Head of caudate nucleus (tissue), 42 donors: ENCODE measurements around the gene TOR1AIP2.

Experiments
- DNase-seq, 42 donors: peaks; one replicate each; pipeline versions ENCODE4 v3.0.0 to v3.0.0-alpha.2; 2020 to 2021; ENCODE audit warnings: mixed read lengths in 7 of 42
- intact Hi-C: fragments of 100-400 bp; cut with DNase I; formaldehyde crosslinking; loops from one replicate; pipeline ENCODE4 v1.15.0; 2022

Gene TOR1AIP2

GRCh38 chr1:179877586-179878265 is at the start of gene TOR1AIP2:
Gene TOR1AIP2, minus strand, starts transcription at chr1:179877803. Its CDS starts 25,138 bp downstream, at chr1:179852665.
- intact Hi-C loops, result no loop called here
- DNase-seq, result peak; percentile 92 to 98 (median 95)

- no peak for DNase-seq
- intact Hi-C loops, result no loop called here
Observed at GRCh38 chr1:179926850-179927205, 49.2 kb upstream of the TOR1AIP2 start.

GRCh38 chr1:179925922-179926849 is 48.6 kb upstream of the TOR1AIP2 start:
- peak in 2 of 42 donors; percentile 3 to 4 for DNase-seq
- intact Hi-C loops, result no loop called here

GRCh38 chr1:179925302-179925701 is 47.7 kb upstream of the TOR1AIP2 start:
- no peak for DNase-seq
- intact Hi-C loops, result no loop called here

DNA sequence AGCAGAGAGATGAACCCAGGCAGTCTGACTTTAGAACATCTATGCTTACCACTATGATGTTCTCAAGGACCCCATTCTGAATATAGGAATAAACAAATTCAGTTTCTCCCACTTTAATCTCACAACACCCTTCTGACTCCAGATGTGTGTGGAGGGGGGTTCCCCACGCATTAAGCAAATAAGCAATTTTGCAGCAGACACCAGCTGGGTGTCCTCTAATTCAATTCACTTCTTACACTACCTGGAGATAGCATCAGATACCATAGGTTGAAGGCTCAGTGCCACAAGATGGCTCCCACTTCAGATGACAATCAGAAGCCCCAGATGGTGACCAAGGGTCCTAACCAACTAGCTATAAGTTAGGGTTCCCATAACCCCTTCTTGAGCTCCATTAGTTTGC is 46.7 kb upstream of the TOR1AIP2 start:
- intact Hi-C loops, result no loop called here
- DNase-seq, result no peak

GRCh38 chr1:179923029-179923428 is 45.4 kb upstream of the TOR1AIP2 start:
- intact Hi-C loops, result no loop called here
- DNase-seq, result no peak

GRCh38 chr1:179921981-179922872 is 44.6 kb upstream of the TOR1AIP2 start:
- intact Hi-C loops, result no loop called here
- no peak for DNase-seq

DNA sequence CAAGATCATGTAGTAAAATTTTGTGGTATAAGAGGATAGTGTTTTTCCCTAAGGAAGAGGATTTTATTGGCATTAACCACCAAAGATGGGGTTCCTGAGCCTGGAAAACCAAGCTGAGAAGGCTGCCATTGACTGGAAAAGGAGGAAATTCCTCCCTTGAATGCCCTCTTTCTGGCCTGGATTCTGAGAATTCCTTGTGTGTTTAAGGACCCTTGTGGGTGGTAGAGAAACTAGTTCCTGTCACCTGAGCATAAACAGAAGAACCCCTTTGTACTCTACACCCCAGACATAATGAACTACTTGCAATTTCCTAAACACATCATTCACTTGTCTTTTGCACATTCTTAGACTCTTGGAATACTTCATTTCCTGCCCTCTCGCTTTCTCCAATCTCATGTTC is 43.9 kb upstream of the TOR1AIP2 start:
- no peak for DNase-seq
- intact Hi-C loops, result no loop called here

DNA sequence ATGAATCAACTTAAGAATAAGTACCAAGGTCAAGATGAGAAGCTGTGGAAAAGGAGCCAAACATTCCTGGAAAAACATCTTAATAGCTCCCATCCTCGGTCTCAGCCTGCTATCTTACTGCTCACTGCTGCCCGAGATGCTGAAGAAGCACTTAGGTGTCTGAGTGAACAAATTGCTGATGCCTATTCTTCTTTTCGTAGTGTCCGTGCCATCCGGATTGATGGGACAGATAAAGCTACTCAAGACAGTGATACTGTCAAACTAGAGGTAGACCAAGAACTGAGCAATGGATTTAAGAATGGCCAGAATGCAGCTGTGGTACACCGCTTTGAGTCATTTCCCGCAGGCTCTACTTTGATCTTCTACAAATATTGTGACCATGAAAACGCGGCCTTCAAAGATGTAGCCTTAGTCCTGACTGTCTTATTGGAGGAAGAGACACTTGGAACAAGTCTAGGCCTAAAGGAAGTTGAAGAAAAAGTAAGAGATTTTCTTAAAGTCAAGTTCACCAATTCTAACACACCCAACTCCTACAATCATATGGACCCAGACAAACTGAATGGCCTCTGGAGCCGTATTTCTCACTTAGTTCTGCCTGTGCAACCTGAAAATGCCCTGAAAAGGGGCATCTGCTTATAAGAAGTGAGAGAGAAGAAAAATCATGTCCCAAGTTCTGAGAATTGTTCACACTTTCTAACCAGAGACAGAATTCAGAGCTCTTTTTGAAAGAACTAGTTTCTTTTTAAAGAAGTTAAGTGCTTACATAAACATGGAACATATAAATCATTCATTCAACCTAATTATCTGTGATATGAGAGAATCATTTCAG is 40.2 kb upstream of the TOR1AIP2 start:
- intact Hi-C loops, result no loop called here
- DNase-seq, result no peak

DNA sequence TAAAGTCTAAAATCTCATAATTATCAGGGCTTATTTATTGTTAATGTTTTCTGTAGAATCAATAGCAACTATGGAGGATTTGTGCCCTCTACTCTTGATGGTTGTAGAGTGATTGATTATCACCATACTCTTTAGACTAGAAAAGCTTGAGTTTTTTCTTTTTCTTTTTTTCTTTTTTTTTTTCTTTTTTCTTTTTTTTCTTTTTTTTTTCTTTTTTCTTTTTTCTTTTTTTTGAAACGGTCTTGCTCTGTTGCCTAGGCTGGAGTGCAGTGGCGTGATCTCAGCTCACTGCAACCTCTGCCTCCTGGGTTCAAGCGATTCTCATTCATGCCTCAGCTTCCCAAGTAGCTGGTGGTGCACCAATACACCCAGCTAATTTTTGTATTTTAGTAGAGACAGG is 34.2 kb upstream of the TOR1AIP2 start:
- DNase-seq, result no peak
- intact Hi-C loops, result no loop called here

GRCh38 chr1:179910934-179911333 is 33.3 kb upstream of the TOR1AIP2 start:
- DNase-seq, result no peak
- intact Hi-C loops, result no loop called here

DNA sequence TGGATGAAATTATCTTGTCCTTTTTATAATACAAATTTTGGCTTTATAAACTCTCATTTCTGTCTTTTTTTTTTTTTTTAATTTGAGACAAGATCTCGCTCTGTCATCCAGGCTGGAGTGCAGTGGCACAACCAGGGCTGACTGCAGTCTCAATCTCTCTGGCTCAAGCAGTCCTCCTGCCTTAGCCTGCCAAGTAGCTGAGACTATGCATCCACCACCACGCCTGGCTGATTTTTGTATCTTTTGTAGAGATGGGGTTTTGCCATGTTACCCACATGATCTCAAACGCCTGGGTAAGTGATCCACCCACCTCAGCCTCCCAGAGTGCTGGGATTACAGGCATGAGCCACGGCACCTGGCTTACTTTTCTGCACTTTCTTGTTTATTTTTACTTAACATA is 12.0 kb upstream of the TOR1AIP2 start:
- DNase-seq, result peak in 9 of 42 donors; percentile 6 to 48 (median 17)
- intact Hi-C loops, result loop anchor here (10.0 kb wide), 1 partner anchor 285 kb away; no protein-coding TSS in a partner anchor

- intact Hi-C loops, result loop anchor here (10.0 kb wide), 1 partner anchor 287 kb away; no protein-coding TSS in a partner anchor
Observed at GRCh38 chr1:179888071-179888470, 10.5 kb upstream of the TOR1AIP2 start.

DNA sequence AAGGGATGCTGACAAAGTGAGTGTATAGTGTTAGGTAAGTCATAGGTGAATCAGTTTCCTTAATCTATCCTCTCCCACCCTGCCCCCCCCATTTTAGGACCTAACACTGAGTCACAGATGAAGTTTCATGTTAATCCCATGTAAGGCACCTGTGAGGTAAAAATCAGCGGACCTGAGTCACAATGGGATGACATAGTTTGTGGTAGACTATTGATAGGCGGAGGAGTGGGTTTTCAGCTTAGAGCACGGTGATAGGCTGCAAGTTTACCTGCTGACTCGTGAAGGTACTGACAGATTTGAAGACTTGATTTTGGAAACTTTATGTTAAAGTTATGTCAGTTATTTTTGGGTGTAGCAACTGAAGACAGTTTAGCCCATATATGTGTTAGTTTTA is 6.1 kb upstream of the TOR1AIP2 start:
- intact Hi-C loops, result loop anchor here (5.0 to 10.0 kb wide), 2 partner anchors 69 to 291 kb away; partner anchors contain the start of gene CEP350
- DNase-seq, result no peak

More at GRCh38 chr1:179888071-179888470, 10.5 kb upstream of the TOR1AIP2 start:
- DNase-seq, result no peak

GRCh38 chr1:179883040-179883744 is 5.6 kb upstream of the TOR1AIP2 start:
- DNase-seq, result peak in 5 of 42 donors; percentile 7 to 69 (median 13)
- intact Hi-C loops, result loop anchor here (5.0 to 10.0 kb wide), 2 partner anchors 69 to 292 kb away; partner anchors contain the start of gene CEP350

DNA sequence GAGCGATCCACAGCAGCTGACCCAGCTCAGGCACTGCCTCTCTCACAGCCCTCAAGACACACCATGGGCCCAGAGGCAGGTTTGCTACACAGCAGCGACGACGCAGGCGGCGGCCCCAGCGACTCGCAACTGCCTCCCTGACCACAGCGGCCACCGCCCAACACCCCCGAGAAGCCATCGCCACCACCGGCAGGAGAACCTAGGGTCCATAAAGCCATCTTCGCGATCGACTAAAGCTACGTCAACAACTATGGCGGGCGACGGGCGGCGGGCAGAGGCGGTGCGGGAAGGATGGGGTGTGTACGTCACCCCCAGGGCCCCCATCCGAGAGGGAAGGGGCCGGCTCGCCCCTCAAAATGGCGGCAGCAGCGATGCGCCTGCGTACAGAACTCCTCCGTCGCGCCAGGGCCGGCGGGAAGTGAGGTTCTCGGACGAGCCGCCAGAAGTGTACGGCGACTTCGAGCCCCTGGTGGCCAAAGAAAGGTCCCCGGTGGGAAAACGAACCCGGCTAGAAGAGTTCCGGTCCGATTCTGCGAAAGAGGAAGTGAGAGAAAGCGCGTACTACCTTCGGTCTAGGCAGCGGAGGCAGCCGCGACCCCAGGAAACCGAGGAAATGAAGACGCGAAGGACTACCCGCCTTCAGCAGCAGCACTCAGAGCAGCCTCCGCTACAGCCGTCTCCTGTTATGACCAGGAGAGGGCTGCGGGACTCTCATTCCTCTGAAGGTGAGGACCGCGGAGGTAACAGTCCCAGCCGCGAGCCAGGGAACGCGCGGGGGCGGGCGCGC is 4.8 kb upstream of the TOR1AIP2 start, which contains the start of gene TOR1AIP1:
TSS of gene TOR1AIP1 (plus strand) at position 33 of the 787 bp plus-strand sequence. CDS start at position 251, 218 bp downstream.
- peak; percentile 88 to 99 (median 97) for DNase-seq
- intact Hi-C loops, result loop anchor here (5.0 to 10.0 kb wide), 2 partner anchors 70 to 292 kb away; partner anchors contain the start of gene CEP350
